GM18907 (cell line): Measurements from ENCODE around the gene RANGAP1.

Experiments used
- ATAC-seq: cut with Tn5 transposase; IDR thresholded peaks from one replicate; pipeline ENCODE4 v1.9.1; 2021; ENCODE audit warnings: mild to moderate bottlenecking, moderate library complexity; ENCODE audit not compliant: unreplicated experiment

RANGAP1 gene

GRCh38 chr22:41238570-41239442, 47.2 kb downstream of the RANGAP1 start:
- no peak for ATAC-seq

GRCh38 chr22:41237707-41238569, 48.0 kb downstream of the RANGAP1 start:
- peak; percentile 67 for ATAC-seq

- no peak for ATAC-seq
Observed at GRCh38 chr22:41237036-41237706, 48.8 kb downstream of the RANGAP1 start.

- no peak for ATAC-seq
Observed at GRCh38 chr22:41234815-41235695, 50.9 kb downstream of the RANGAP1 start.

- no peak for ATAC-seq
Observed at GRCh38 chr22:41231369-41231768, 54.6 kb downstream of the RANGAP1 start.

- no peak for ATAC-seq
Observed at GRCh38 chr22:41230401-41230785, 55.6 kb downstream of the RANGAP1 start.

- ATAC-seq = no peak
Observed at GRCh38 chr22:41229730-41230400, 56.1 kb downstream of the RANGAP1 start.

- no peak for ATAC-seq
Observed at GRCh38 chr22:41229215-41229614, 56.8 kb downstream of the RANGAP1 start.

- no peak for ATAC-seq
Observed at GRCh38 chr22:41226723-41227655, 59.0 kb downstream of the RANGAP1 start.

GRCh38 chr22:41223535-41223934, 62.5 kb downstream of the RANGAP1 start:
- ATAC-seq = no peak

GRCh38 chr22:41222846-41223507, 63.0 kb downstream of the RANGAP1 start:
- ATAC-seq = no peak

GRCh38 chr22:41217553-41218157, 68.3 kb downstream of the RANGAP1 start:
- ATAC-seq = peak; percentile 60

- ATAC-seq = no peak
Observed at GRCh38 chr22:41216984-41217383, 69.0 kb downstream of the RANGAP1 start.

GRCh38 chr22:41215926-41216325, 70.1 kb downstream of the RANGAP1 start:
- ATAC-seq = no peak

GRCh38 chr22:41215409-41215808, 70.6 kb downstream of the RANGAP1 start:
- ATAC-seq = no peak

- ATAC-seq = no peak
Observed at GRCh38 chr22:41206719-41207118, 79.3 kb downstream of the RANGAP1 start.

GRCh38 chr22:41204992-41205900, 80.7 kb downstream of the RANGAP1 start, which contains the start of gene L3MBTL2:
Gene L3MBTL2 (plus strand): TSS chr22:41205312. CDS start chr22:41205363, 51 bp downstream.
- ATAC-seq = peak; percentile 92
